HEK293 (cell line): ENCODE results near the gene SLC35F6.

Experiments
- HOXD13 ChIP-seq: sonication (generic); formaldehyde crosslinking; IDR thresholded peaks from 2 replicates; pipeline ENCODE4 v1.8.0; 2022; ENCODE audit warnings: missing genetic modification reagents, borderline replicate concordance
- ZBTB17 ChIP-seq: fragments of 450-650 bp; formaldehyde crosslinking; IDR thresholded peaks from 2 replicates; pipeline ENCODE4 v1.5.1; 2016; ENCODE audit warnings: missing biosample characterization, missing genetic modification characterization
- ZFP41 ChIP-seq: fragments of 450-650 bp; formaldehyde crosslinking; IDR thresholded peaks from 2 replicates; pipeline ENCODE4 v1.5.1; 2016; ENCODE audit warnings: missing biosample characterization, missing genetic modification characterization, borderline replicate concordance
- ZFP69B ChIP-seq: fragments of 450-650 bp; formaldehyde crosslinking; IDR thresholded peaks from 2 replicates; pipeline ENCODE4 v1.5.1; 2016; ENCODE audit warnings: missing biosample characterization, missing genetic modification characterization
- ZNF133 ChIP-seq: fragments of 450-650 bp; formaldehyde crosslinking; IDR thresholded peaks from 2 replicates; pipeline ENCODE4 v1.5.1; 2016; ENCODE audit warnings: missing biosample characterization, missing genetic modification characterization
- ZNF138 ChIP-seq: fragments of 450-650 bp; formaldehyde crosslinking; IDR thresholded peaks from 2 replicates; pipeline ENCODE4 v1.5.1; 2016; ENCODE audit warnings: missing biosample characterization, missing genetic modification characterization, borderline replicate concordance
- ZNF155 ChIP-seq: fragments of 450-650 bp; formaldehyde crosslinking; IDR thresholded peaks from 2 replicates; pipeline ENCODE4 v1.5.1; 2016; ENCODE audit warnings: missing biosample characterization, missing genetic modification characterization
- ZNF169 ChIP-seq: fragments of 450-650 bp; formaldehyde crosslinking; IDR thresholded peaks from 2 replicates; pipeline ENCODE4 v1.5.1; 2016; ENCODE audit warnings: missing biosample characterization, missing genetic modification characterization
- ZNF214 ChIP-seq: fragments of 450-650 bp; formaldehyde crosslinking; IDR thresholded peaks from 2 replicates; pipeline ENCODE4 v1.5.1; 2017; ENCODE audit warnings: missing biosample characterization, mild to moderate bottlenecking, missing genetic modification characterization, borderline replicate concordance
- ZNF560 ChIP-seq: fragments of 450-650 bp; formaldehyde crosslinking; IDR thresholded peaks from 2 replicates; pipeline ENCODE4 v1.5.1; 2017; ENCODE audit warnings: missing biosample characterization, missing genetic modification characterization, borderline replicate concordance
- ZNF596 ChIP-seq: fragments of 450-650 bp; IDR thresholded peaks from 2 replicates; pipeline ENCODE4 v1.5.0; 2018; ENCODE audit warnings: missing biosample characterization, mild to moderate bottlenecking, missing genetic modification characterization, moderate library complexity
- ZNF600 ChIP-seq: fragments of 450-650 bp; formaldehyde crosslinking; IDR thresholded peaks from 2 replicates; pipeline ENCODE4 v1.5.1; 2016; ENCODE audit warnings: missing biosample characterization, missing genetic modification characterization
- ZNF624 ChIP-seq: fragments of 450-650 bp; formaldehyde crosslinking; IDR thresholded peaks from 2 replicates; pipeline ENCODE4 v1.5.1; 2017; ENCODE audit warnings: missing biosample characterization, missing genetic modification characterization
- ZNF654 ChIP-seq: fragments of 450-650 bp; formaldehyde crosslinking; IDR thresholded peaks from 2 replicates; pipeline ENCODE4 v1.5.1; 2016; ENCODE audit warnings: low read depth, missing biosample characterization, missing genetic modification characterization
- ZNF664 ChIP-seq: fragments of 450-650 bp; formaldehyde crosslinking; IDR thresholded peaks from 2 replicates; pipeline ENCODE4 v1.5.1; 2016; ENCODE audit warnings: missing biosample characterization, missing genetic modification characterization
- ZNF785 ChIP-seq: fragments of 450-650 bp; formaldehyde crosslinking; IDR thresholded peaks from 2 replicates; pipeline ENCODE4 v1.5.1; 2016; ENCODE audit warnings: missing biosample characterization, missing genetic modification characterization
- ZNF791 ChIP-seq: fragments of 450-650 bp; formaldehyde crosslinking; IDR thresholded peaks from 2 replicates; pipeline ENCODE4 v1.5.1; 2016; ENCODE audit warnings: missing biosample characterization, missing genetic modification characterization
- ZNF830 ChIP-seq: fragments of 450-650 bp; IDR thresholded peaks from 2 replicates; pipeline ENCODE4 v1.5.0; 2018; ENCODE audit warnings: missing biosample characterization, missing genetic modification characterization, low read depth, mild to moderate bottlenecking, moderate library complexity
- ZSCAN16 ChIP-seq: fragments of 450-650 bp; formaldehyde crosslinking; IDR thresholded peaks from 2 replicates; pipeline ENCODE4 v1.5.1; 2016; ENCODE audit warnings: missing biosample characterization, missing genetic modification characterization
- ZXDB ChIP-seq: fragments of 450-650 bp; formaldehyde crosslinking; IDR thresholded peaks from 2 replicates; pipeline ENCODE4 v1.5.1; 2016; ENCODE audit warnings: missing biosample characterization, missing genetic modification characterization
- TF ChIP-seq, protein P1 (sequence below): fragments of 450-650 bp; formaldehyde crosslinking; IDR thresholded peaks from 2 replicates; pipeline ENCODE4 v1.5.1; 2016; ENCODE audit warnings: missing biosample characterization, missing genetic modification characterization
- TF ChIP-seq, protein P2 (sequence below): fragments of 450-650 bp; formaldehyde crosslinking; IDR thresholded peaks from 2 replicates; pipeline ENCODE4 v1.5.1; 2017; ENCODE audit warnings: missing biosample characterization, missing genetic modification characterization
- TF ChIP-seq, protein P3 (sequence below): fragments of 450-650 bp; formaldehyde crosslinking; IDR thresholded peaks from 2 replicates; pipeline ENCODE4 v1.5.1; 2017; ENCODE audit warnings: missing biosample characterization, missing genetic modification characterization
- TF ChIP-seq, protein P4 (sequence below): fragments of 450-650 bp; formaldehyde crosslinking; IDR thresholded peaks from 2 replicates; pipeline ENCODE4 v1.5.1; 2016; ENCODE audit warnings: missing biosample characterization, missing genetic modification characterization
- TF ChIP-seq, protein P5 (sequence below): fragments of 450-650 bp; IDR thresholded peaks from 2 replicates; pipeline ENCODE4 v1.5.1; 2018; ENCODE audit warnings: missing biosample characterization, missing genetic modification characterization
- TF ChIP-seq, protein P6 (sequence below): IDR thresholded peaks from 2 replicates; pipeline ENCODE4 v1.6.1; 2011; ENCODE audit warnings: mild to moderate bottlenecking, low read depth, low read length, borderline replicate concordance
- TF ChIP-seq, protein P7 (sequence below): fragments of 450-650 bp; IDR thresholded peaks from 2 replicates; pipeline ENCODE4 v1.5.1; 2018; ENCODE audit warnings: missing biosample characterization, mild to moderate bottlenecking, missing genetic modification characterization

The SLC35F6 gene

DNA sequence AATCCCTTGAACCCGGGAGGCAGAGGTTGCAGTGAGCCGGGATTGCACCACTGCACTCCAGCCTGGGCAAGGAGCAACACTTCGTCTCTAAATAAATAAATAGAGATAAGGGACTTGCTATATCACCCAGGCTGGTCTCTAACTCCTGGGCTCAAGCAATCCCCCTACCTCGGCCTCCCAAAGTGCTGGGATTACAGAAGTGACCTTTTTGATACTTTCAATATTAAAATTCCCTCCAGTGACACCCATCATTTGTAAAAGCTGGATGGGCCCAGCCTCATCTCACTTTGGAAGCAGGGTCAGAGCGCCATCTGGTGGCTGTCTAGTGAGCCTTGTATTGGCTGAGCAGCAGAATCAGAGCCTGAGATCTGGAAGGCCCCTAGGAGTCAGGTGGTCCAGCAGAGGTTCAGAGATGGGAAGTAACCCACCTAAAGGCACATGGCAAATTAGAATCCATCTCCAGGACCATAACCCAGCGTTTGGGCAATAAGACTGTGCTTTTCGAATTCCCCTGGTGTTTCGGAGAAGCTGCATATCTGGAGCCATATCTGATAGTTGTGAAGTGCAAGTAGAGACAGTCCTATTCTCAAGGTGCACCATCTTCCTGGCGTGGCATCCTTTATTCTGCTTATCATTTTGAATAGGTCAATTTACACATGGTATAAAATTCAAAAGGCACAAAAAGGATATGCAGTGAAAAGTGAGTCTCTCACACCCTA, 18.3 kb upstream of the SLC35F6 start (continued):
- TF ChIP-seq, protein P1, sequence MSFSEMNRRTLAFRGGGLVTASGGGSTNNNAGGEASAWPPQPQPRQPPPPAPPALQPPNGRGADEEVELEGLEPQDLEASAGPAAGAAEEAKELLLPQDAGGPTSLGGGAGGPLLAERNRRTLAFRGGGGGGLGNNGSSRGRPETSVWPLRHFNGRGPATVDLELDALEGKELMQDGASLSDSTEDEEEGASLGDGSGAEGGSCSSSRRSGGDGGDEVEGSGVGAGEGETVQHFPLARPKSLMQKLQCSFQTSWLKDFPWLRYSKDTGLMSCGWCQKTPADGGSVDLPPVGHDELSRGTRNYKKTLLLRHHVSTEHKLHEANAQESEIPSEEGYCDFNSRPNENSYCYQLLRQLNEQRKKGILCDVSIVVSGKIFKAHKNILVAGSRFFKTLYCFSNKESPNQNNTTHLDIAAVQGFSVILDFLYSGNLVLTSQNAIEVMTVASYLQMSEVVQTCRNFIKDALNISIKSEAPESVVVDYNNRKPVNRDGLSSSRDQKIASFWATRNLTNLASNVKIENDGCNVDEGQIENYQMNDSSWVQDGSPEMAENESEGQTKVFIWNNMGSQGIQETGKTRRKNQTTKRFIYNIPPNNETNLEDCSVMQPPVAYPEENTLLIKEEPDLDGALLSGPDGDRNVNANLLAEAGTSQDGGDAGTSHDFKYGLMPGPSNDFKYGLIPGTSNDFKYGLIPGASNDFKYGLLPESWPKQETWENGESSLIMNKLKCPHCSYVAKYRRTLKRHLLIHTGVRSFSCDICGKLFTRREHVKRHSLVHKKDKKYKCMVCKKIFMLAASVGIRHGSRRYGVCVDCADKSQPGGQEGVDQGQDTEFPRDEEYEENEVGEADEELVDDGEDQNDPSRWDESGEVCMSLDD (tag by site-specific recombination), result no peak
- no peak for TF ChIP-seq ZFP41 (tag by site-specific recombination)
- TF ChIP-seq ZFP69B, result peak; percentile 75
- no peak for TF ChIP-seq ZXDB (tag by site-specific recombination)
- peak; percentile 79 for TF ChIP-seq ZNF654 (tag by site-specific recombination)
- no peak for TF ChIP-seq ZNF560
- TF ChIP-seq, protein P2, sequence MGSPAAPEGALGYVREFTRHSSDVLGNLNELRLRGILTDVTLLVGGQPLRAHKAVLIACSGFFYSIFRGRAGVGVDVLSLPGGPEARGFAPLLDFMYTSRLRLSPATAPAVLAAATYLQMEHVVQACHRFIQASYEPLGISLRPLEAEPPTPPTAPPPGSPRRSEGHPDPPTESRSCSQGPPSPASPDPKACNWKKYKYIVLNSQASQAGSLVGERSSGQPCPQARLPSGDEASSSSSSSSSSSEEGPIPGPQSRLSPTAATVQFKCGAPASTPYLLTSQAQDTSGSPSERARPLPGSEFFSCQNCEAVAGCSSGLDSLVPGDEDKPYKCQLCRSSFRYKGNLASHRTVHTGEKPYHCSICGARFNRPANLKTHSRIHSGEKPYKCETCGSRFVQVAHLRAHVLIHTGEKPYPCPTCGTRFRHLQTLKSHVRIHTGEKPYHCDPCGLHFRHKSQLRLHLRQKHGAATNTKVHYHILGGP (tag by site-specific recombination), result no peak
- TF ChIP-seq, protein P3, sequence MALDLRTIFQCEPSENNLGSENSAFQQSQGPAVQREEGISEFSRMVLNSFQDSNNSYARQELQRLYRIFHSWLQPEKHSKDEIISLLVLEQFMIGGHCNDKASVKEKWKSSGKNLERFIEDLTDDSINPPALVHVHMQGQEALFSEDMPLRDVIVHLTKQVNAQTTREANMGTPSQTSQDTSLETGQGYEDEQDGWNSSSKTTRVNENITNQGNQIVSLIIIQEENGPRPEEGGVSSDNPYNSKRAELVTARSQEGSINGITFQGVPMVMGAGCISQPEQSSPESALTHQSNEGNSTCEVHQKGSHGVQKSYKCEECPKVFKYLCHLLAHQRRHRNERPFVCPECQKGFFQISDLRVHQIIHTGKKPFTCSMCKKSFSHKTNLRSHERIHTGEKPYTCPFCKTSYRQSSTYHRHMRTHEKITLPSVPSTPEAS (tag by site-specific recombination), result no peak
- TF ChIP-seq ZNF830, result no peak
- TF ChIP-seq ZNF624, result no peak
- TF ChIP-seq, protein P4, sequence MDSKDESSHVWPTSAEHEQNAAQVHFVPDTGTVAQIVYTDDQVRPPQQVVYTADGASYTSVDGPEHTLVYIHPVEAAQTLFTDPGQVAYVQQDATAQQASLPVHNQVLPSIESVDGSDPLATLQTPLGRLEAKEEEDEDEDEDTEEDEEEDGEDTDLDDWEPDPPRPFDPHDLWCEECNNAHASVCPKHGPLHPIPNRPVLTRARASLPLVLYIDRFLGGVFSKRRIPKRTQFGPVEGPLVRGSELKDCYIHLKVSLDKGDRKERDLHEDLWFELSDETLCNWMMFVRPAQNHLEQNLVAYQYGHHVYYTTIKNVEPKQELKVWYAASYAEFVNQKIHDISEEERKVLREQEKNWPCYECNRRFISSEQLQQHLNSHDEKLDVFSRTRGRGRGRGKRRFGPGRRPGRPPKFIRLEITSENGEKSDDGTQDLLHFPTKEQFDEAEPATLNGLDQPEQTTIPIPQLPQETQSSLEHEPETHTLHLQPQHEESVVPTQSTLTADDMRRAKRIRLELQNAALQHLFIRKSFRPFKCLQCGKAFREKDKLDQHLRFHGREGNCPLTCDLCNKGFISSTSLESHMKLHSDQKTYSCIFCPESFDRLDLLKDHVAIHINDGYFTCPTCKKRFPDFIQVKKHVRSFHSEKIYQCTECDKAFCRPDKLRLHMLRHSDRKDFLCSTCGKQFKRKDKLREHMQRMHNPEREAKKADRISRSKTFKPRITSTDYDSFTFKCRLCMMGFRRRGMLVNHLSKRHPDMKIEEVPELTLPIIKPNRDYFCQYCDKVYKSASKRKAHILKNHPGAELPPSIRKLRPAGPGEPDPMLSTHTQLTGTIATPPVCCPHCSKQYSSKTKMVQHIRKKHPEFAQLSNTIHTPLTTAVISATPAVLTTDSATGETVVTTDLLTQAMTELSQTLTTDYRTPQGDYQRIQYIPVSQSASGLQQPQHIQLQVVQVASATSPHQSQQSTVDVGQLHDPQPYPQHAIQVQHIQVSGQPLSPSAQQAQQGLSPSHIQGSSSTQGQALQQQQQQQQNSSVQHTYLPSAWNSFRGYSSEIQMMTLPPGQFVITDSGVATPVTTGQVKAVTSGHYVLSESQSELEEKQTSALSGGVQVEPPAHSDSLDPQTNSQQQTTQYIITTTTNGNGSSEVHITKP (tag by site-specific recombination), result peak; percentile 97
- TF ChIP-seq, protein P5, sequence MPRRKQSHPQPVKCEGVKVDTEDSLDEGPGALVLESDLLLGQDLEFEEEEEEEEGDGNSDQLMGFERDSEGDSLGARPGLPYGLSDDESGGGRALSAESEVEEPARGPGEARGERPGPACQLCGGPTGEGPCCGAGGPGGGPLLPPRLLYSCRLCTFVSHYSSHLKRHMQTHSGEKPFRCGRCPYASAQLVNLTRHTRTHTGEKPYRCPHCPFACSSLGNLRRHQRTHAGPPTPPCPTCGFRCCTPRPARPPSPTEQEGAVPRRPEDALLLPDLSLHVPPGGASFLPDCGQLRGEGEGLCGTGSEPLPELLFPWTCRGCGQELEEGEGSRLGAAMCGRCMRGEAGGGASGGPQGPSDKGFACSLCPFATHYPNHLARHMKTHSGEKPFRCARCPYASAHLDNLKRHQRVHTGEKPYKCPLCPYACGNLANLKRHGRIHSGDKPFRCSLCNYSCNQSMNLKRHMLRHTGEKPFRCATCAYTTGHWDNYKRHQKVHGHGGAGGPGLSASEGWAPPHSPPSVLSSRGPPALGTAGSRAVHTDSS (tag by site-specific recombination), result no peak
- no peak for TF ChIP-seq ZNF791 (tag by site-specific recombination)
- no peak for TF ChIP-seq ZNF785 (tag by site-specific recombination)
- TF ChIP-seq ZNF138 (tag by site-specific recombination), result no peak
- TF ChIP-seq, protein P6, sequence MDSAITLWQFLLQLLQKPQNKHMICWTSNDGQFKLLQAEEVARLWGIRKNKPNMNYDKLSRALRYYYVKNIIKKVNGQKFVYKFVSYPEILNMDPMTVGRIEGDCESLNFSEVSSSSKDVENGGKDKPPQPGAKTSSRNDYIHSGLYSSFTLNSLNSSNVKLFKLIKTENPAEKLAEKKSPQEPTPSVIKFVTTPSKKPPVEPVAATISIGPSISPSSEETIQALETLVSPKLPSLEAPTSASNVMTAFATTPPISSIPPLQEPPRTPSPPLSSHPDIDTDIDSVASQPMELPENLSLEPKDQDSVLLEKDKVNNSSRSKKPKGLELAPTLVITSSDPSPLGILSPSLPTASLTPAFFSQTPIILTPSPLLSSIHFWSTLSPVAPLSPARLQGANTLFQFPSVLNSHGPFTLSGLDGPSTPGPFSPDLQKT, result no peak
- TF ChIP-seq ZNF600 (tag by site-specific recombination), result no peak
- no peak for TF ChIP-seq ZNF155
- TF ChIP-seq ZNF664 (tag by site-specific recombination), result no peak
- no peak for TF ChIP-seq ZNF214 (tag by site-specific recombination)
- TF ChIP-seq, protein P7, sequence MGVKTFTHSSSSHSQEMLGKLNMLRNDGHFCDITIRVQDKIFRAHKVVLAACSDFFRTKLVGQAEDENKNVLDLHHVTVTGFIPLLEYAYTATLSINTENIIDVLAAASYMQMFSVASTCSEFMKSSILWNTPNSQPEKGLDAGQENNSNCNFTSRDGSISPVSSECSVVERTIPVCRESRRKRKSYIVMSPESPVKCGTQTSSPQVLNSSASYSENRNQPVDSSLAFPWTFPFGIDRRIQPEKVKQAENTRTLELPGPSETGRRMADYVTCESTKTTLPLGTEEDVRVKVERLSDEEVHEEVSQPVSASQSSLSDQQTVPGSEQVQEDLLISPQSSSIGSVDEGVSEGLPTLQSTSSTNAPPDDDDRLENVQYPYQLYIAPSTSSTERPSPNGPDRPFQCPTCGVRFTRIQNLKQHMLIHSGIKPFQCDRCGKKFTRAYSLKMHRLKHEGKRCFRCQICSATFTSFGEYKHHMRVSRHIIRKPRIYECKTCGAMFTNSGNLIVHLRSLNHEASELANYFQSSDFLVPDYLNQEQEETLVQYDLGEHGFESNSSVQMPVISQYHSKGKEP (tag by site-specific recombination), result no peak
- peak; percentile 41; the same call in 1 of the 2 replicates for TF ChIP-seq ZBTB17 (tag by site-specific recombination)
- no peak for TF ChIP-seq ZNF133 (tag by site-specific recombination)
- no peak for TF ChIP-seq ZNF169
- TF ChIP-seq HOXD13 (CRISPR knock-in tag), result no peak
- no peak for TF ChIP-seq ZSCAN16
- TF ChIP-seq ZNF596 (tag by site-specific recombination), result no peak
